GM20431 (cell line): Measurements from ENCODE around the gene PSMB8.
"Not testable (repeated sequence)": the region's sequence is repeated elsewhere in the genome, so short reads cannot be mapped to it uniquely, and the experiment has no call there.

Source experiments
- in situ Hi-C: fragments of 300-500 bp; cut with MseI, MboI; formaldehyde crosslinking; loops from one replicate; pipeline ENCODE4 v1.15.0; 2020; ENCODE audit warnings: low sequenced_read_pairs; ENCODE audit not compliant: unreplicated experiment

The PSMB8 gene

GRCh38 chr6:32839356-32839755 lies 4.5 kb downstream of the PSMB8 start:
- in situ Hi-C loops, result no loop called here

GRCh38 chr6:32838114-32838958 lies 5.5 kb downstream of the PSMB8 start, which contains the start of gene TAP2:
TAP2 (minus strand) TSS chr6:32838739; CDS start chr6:32838233, 506 bp downstream.
- in situ Hi-C loops, result no loop called here

GRCh38 chr6:32837651-32838113 lies 6.2 kb downstream of the PSMB8 start:
- in situ Hi-C loops, result no loop called here

GRCh38 chr6:32836873-32837272 lies 7.0 kb downstream of the PSMB8 start:
- in situ Hi-C loops, result no loop called here

GRCh38 chr6:32835167-32835893 lies 8.5 kb downstream of the PSMB8 start:
- in situ Hi-C loops, result no loop called here

- in situ Hi-C loops, result no loop called here
Observed at GRCh38 chr6:32833664-32834063, 10.2 kb downstream of the PSMB8 start.

GRCh38 chr6:32832535-32832934 lies 11.3 kb downstream of the PSMB8 start:
- in situ Hi-C loops, result no loop called here

DNA sequence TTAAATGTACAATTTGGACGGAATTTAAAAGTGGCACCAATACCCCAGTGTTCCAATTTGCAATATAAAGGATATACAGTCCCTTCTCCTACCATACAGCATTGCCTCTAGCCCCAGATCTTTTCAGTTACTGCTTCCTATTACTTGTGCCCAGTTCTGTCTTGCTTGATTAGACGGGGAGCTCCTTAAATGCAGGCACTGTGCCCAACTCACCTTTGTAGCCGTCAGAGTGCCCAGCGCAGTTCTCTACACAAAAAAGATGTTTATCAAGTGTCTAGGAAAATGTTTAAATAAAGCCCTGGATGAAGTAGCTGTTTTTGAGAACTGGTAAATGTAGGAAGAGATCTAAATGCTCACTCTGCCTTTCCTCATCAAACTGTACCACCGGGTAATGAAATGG lies 12.9 kb downstream of the PSMB8 start:
- in situ Hi-C loops, result no loop called here

DNA sequence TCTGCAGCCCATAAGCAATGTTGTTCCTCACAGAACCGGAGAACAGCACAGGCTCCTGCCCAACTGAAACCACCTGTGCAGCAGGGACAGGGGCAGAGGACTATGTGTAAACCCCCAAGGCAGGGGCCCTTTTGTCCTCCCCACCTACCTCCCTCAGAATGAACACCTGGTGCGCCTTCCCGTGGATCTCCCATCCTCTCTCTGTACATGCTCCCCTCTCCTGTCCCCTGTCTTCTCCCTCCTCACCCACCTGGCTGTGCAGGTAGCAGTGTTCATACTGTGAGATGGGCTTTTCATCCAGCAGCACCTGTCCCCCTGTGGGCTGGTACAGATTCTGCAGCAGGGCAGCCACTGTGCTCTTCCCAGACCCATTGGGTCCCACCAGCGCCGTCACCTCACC lies 13.8 kb downstream of the PSMB8 start:
- in situ Hi-C loops, result no loop called here

- in situ Hi-C loops, result no loop called here
Observed at GRCh38 chr6:32829495-32829894, 14.4 kb downstream of the PSMB8 start.

DNA sequence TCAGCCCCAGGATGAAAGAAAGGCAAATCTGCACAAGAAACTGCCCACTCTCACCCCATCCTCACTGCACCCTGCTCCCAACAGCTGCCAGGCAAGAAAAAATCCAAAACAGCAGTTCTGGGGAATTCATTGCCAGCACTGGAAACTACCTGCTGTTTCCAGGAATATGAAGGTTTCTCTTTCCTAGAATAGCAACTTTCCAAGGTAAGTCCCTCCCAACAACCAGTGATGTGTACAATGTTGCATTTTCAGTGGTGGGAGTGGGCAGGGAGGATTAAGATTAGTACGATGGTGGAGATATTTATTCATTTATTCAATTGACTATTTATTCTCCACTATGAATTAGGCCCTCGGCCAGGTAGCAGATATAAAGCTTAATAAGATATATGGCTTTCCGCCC lies 16.8 kb downstream of the PSMB8 start:
- in situ Hi-C loops, result no loop called here

DNA sequence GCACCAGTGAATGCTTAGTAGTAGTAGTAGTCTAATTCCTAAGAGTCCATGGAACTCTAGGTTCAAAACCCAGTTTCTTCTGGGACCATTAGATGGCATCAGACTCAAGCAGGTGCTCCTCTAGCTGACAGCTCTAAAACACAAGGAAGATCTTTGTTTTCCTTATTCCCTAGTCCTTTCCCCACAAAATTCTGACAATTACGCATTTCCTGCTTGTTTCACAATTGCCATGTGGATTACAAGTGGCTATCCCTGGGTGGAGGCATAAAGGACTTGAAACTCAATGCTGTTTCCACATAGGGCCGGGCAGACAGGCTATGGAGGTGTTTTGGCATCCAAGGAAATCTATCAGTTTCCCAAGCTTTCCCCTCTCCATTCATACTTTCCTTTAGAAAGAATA lies 17.9 kb downstream of the PSMB8 start:
- in situ Hi-C loops, result no loop called here

- in situ Hi-C loops, result no loop called here
Observed at GRCh38 chr6:32819729-32820128, 24.1 kb downstream of the PSMB8 start.

- in situ Hi-C loops, result no loop called here
Observed at GRCh38 chr6:32818867-32819266, 25.0 kb downstream of the PSMB8 start.

DNA sequence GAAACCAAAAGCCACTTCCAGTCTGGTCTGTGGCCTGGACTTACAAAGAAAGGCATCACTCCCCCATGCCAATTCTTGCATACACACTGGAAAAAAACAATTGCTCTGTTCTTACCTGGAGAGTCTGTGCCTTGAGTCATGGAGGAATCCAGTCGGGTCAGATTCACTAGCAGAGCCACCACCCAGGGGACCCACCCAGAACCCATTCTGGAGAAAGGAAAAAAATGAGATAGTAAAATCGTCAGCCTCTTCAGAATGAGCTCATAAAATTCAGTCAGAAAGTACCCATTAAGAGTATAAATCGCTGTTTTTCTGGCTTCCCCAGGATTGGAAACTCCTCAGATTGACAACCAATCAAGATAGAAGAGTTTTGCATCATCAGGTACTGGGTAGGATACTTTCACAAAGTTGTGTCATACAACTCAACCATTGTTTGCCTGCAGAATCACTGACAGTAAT lies 27.1 kb downstream of the PSMB8 start, which contains the start of gene HLA-DOB:
HLA-DOB (minus strand) TSS at position 257 of the 459 bp plus-strand sequence; CDS start at position 206, 51 bp downstream.
- in situ Hi-C loops, result no loop called here

- in situ Hi-C loops, result no loop called here
Observed at GRCh38 chr6:32815996-32816395, 27.9 kb downstream of the PSMB8 start.

DNA sequence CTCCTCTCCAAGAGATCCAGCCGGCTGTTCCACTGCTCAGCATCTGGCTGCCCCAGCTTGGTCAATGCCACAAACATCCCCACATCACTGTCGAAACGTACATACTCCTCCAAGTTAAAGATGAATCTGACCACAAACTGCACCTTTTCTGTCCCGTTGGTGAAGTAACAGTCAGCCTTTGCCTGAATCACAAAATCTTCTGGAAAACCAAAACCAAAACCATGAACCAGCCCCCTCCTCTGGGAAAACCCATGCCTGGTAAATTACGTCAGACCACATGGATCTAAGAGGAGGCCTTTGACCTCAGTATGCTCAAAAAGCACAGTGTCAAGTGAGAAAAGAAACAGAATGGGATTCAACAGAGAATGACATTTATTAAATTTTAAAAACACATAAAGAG lies 28.7 kb downstream of the PSMB8 start:
- in situ Hi-C loops, result no loop called here

DNA sequence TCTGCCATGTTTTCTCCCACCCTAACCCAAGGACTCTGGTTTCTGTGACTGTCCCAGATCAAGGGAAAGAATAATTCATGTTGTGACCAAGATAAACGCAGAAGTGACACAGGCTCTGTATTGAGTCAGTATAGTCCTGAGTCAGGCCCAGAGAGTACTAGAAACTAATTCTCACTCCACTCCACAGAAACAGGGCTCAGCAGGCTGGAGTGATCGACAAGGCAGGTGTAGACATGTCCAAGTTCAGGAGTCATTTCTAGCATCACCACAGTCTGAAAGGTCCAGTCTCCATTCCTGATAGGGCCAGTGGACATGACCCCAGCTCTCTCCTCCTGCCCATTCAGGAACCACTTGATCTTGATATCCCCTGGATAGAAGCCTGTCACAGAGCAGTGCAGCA lies 29.7 kb downstream of the PSMB8 start:
- in situ Hi-C loops, result no loop called here

DNA sequence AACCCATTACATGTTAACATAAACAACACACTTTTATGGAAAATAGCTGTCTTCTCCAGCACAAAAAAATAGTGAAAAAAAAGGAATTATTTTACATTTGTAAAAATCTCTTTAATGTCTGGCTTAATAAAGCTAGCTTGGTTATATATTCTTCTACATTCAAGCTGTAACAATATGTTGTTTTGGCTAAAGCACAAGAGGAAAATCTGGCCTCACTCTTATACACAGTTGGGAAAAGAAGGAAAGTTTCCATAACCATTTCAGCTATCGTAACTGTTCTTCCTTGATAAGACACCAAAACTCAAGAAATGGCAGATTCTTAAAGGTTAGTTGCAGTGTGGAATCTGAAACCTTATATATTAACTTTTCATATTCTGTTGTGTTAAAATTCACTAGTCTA lies 34.7 kb downstream of the PSMB8 start:
- in situ Hi-C loops, result no loop called here

DNA sequence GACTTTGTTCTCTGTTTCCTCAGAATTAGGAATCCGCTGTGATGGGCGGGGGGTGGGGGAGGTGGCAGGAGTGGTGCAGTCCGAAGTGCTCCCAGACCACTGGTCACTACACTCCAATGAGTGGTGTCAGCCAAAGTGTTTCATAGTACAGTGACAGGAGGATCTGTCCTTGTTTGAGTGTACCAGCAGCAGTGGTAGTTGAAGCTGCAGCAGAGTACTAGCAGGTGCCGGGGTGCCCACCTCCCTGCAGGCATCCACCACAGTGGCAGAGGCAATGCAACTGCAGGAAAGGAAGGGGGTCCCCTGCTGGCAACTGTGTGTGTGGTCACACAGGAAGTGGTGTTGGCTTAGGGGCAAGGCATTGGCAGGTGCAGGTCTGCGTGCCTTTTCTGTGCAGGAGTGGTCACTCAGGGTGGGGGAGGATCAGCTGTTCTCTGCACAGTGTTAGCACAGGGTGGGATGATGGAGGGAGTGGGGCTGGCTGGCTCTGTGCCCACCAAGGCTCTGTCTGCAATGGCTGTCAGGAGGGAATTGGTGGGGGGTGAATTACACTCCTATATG lies 36.7 kb downstream of the PSMB8 start:
- in situ Hi-C loops, result no loop called here

DNA sequence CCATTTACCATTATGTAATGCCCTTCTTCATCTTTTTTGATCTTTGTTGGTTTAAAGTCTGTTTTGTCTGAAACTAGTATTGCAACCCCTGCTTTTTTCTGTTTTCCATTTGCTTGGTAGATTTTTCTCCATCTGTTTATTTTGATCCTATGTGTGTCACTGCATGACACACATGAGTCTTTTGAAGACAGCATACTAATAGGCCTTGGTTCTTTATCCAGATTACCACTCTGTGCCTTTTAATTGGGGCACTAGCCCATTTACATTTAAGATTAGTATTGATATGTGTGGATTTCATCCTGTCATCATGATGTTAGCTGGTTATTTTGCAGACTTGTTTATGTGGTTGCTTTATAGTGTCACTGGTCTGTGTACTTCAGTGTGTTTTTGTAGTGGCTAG lies 38.4 kb downstream of the PSMB8 start:
- in situ Hi-C loops, result not testable (repeated sequence)
